ENCODE measurements around the gene MAP7. TPM values are rescaled to one million over a fixed set of nuclear protein-coding genes. Genes with fewer than 3 reads are reported as not detected.
A peak's percentile ranks its signal among the peaks of the same experiment; 100 is the strongest.
"Not testable (repeated sequence)": the region's sequence is repeated elsewhere in the genome, so short reads cannot be mapped to it uniquely, and the experiment has no call there.

The MAP7 gene
- total RNA-seq, 1 experiment from 2014 or later: 1.1 TPM

- DNase-seq (ENCODE audit: low read depth): no peak
These were observed 128.6 kb downstream of the MAP7 start for GRCh38 chr6:136421537-136422158.

DNA sequence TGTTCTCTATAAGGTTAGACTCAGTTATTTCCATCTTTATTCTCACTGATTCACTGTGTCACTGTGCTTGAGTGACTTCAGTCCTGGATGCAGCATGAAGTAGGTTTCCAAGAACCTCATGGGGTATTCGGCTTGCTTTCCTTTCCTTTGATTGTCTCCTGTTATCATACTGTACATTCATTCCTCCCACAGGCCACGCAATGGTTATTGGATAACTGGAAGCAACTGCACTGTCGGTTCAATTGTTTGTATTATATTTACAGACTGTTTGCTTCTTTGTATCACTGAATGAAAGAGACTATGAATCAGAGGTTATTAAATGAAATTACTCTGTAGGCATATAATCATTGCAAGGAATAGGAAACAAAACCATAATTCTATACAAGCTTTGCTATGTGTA is 129.4 kb downstream of the MAP7 start:
- DNase-seq (ENCODE audit: low read depth): no peak

GRCh38 chr6:136415351-136416007 is 134.7 kb downstream of the MAP7 start:
- DNase-seq (ENCODE audit: low read depth): no peak

DNA sequence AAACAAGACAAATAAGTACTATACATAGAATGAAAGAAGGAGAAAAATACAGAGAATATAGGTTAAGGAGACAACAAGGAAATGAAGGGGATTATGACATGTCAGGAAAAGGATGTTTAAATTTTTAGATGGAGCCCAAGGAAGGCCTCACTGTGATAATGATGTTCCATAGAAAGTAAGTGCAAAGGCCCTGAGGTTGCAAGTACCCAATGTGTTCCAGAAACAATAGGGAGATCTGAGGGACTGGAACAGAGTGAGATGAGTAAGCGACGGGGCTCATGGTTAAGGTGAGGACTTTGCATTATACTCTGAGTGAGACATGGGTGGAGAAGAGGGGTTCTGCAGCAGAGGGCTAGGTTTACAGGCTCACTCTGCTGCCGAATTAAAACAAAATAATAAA is 137.8 kb downstream of the MAP7 start:
- no peak for DNase-seq (ENCODE audit: low read depth)

GRCh38 chr6:136411453-136412354 is 138.5 kb downstream of the MAP7 start:
- no peak for DNase-seq (ENCODE audit: low read depth)

- DNase-seq (ENCODE audit: low read depth): no peak
These were observed 139.2 kb downstream of the MAP7 start for GRCh38 chr6:136411025-136411325.

DNA sequence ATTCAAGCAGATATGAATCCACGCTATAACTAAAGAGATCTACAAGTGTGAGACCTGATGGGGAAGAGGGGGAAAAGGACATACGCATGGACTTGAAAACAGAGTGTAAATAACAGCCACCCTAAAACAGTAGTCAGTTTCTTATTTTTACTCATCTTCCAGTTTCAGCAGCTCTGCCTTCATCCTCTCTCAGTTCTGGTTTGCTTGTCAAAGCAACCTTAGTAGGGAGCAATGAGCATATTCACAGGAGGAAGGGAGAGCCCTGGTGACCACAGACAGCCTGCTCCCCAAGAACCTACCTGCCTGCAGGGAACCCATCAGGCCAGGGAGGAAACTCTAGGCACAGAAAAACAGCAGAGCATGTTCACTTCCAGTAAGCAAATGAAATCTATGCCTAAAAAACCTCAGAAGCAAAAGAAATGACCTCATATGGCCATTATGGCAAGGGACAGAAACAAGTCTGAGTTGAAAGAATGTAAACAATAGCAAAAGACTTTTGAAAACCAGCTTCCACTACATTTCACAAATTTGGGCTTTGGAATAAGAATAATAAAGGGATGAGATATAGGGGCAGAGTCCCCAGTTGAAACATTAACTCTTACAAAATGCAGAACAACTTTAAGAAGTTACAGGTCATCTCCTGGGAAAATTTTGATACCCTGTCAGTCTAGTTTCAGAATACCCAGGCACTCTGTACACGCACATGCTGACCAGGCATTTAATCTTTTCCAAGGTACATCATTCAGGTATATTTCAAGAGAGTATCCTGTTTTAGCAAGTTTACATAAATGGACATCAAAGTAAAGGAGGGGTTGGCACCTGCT is 139.8 kb downstream of the MAP7 start:
- no peak for DNase-seq (ENCODE audit: low read depth)

GRCh38 chr6:136409597-136409996 is 140.6 kb downstream of the MAP7 start:
- DNase-seq (ENCODE audit: low read depth): no peak

DNA sequence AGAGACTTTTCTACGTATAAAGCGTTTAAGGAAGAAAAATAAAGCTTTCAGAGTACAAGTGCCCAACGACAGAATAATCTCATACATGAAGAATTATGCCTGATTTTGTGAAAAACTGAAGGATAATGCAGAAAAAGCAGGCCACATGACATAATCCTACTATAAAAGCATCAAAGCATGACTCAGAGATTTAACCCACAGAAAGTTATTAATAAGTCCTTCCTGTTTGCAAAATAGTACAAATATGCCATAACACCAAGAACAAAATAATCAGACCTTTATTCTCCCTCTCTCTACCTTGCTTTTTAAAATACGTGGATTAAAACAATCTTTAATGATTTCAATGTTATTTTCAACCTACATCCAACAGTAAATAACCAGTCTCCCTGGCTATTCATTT is 142.0 kb downstream of the MAP7 start:
- no peak for DNase-seq (ENCODE audit: low read depth)

- peak; percentile 9 for DNase-seq (ENCODE audit: low read depth)
These were observed 144.7 kb downstream of the MAP7 start for GRCh38 chr6:136405420-136406029.

DNA sequence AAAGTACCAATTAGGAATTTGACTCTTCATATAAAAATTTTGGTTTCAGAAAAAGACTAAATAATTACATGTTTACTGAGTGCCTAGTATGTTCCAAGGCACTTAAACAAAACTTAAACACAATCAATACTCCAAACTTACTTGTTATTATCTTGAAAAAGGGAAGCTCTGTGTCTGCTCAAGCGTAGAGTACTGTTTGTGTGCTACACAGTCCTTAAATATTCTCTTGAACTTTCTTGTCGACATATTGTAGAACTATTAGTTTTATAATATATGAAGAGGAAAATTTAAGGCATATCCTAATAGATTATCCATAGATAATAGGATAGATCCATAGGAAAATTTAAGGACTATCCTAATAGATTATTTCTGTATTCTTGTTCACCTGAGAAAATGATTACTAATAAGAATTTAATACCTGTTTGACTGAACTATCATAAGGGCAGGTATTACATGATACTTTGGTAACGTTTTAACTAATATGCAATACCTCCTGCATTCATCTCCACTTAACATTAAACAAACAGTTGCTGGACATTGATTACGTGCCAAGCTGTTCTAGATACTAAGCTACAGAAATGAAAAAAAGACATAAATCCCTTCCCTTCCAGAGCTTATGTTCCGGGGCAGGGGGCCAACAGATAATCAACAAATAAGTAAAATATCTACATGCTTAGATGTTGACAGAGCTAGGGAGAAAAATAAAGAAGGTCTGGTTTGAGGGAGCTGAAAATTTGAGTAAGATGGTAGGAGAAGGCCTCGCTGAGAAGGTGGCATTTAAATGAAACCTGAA is 145.4 kb downstream of the MAP7 start:
- no peak for DNase-seq (ENCODE audit: low read depth)

GRCh38 chr6:136404007-136404406 is 146.2 kb downstream of the MAP7 start:
- no peak for DNase-seq (ENCODE audit: low read depth)

DNA sequence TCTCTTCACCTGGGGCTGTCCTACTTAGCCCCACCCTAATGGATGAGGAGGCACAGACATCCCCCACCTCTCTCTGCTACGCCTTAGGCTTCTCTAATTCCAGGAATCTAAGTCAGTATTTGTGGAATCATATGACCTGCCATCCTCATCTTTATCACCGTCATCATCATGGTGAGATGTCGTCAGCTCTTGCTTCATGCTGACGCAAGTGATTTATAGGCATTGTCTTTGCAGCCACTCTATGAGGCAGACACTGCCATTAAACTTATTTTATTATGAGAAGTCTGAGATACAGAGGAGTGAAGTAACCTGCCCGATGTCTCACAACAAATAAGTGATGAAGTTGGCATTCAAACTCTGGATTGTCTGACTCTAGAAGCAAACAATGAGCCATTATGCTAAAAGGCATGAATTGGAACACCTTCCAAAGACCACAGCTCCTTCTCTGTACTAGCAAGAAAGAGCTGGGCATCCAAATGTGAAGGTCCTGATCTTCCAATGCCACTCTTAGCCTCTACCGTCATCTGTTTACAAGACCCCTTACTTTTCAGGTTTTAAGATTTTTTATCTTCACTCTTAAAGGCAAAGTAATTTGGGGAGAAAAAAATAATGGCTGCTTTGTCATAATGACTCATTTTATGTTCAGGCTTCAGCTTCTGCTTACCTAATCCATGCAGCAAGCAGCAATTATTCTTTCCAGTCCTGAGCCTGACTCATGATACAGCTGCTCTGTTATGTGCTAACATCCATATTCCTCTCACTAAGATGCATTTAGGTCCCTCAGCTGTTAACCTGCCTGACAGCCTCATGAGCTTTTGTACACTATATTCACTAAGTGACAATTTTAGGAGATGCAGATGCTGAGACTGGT is 146.9 kb downstream of the MAP7 start:
- DNase-seq (ENCODE audit: low read depth): peak; percentile 84

GRCh38 chr6:136401749-136402148 is 148.5 kb downstream of the MAP7 start:
- DNase-seq (ENCODE audit: low read depth): no peak

DNA sequence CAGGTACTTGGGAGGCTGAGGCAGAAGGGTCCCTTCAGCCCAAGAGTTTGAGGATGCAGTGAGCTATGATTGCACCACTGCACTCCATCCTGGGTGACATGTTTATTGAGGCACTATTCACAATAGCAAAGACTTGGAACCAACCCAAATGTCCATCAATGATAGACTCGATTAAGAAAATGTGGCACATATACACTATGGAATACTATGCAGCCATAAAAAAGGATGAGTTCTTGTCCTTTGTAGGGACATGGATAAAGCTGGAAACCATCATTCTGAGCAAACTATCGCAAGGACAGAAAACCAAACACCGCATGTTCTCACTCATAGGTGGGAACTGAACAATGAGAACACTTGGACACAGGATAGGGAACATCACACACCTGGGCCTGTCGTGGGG is 149.0 kb downstream of the MAP7 start:
- DNase-seq (ENCODE audit: low read depth): not testable (repeated sequence)

- no peak for DNase-seq (ENCODE audit: low read depth)
These were observed 151.8 kb downstream of the MAP7 start for GRCh38 chr6:136398453-136398852.

DNA sequence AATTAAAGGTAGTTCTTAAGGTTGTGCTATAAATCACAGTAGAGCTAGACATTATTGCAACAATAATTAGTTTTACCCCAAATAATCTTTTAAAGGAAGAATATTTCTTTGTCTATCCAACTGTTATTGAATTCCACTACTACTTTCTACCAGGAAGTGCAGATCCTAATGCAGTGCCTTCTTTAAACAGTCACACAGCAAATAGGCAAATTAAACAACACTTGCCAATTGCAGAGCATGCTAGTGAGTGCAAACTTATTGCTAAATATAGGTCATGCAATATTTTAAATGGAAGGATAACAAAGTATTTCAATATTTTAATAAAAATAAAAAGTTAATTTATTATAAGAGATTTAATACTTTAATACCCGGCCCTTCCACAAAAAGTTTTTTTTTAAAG is 153.3 kb downstream of the MAP7 start:
- DNase-seq (ENCODE audit: low read depth): no peak

- DNase-seq (ENCODE audit: low read depth): not testable (repeated sequence)
These were observed 159.3 kb downstream of the MAP7 start for GRCh38 chr6:136390959-136391358.

GRCh38 chr6:136387316-136387715 is 162.9 kb downstream of the MAP7 start:
- DNase-seq (ENCODE audit: low read depth): no peak

Data from Daoy (cell line).